NCI-H748 treated with DMSO at 0.1 percent for 48 hours (cell line): ENCODE data around the gene TMEM132E.

Source experiments
- DNase-seq: peaks from one replicate; lab custom pipeline; 2025; lab: John Stamatoyannopoulos, UW

The TMEM132E gene

DNA sequence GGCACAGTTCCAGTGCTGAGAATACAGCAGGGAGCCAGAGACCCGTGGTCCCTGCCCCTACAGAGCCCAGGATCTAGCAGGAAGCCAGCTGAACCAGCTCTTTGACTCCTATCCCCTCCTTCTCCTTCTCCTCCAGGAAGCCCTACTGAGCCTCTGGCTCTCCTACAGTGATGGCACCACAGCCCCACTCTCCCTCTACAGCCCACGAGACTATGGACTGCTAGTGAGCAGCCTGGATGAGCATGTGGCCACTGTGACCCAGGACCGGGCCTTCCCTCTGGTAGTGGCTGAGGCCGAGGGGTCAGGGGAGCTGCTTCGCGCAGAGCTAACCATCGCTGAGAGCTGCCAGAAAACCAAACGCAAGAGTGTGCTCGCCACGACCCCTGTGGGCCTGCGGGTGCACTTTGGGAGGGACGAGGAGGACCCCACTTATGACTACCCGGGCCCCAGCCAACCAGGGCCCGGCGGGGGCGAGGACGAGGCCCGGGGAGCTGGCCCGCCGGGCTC, 57.7 kb downstream of the TMEM132E start:
- no peak for DNase-seq

DNA sequence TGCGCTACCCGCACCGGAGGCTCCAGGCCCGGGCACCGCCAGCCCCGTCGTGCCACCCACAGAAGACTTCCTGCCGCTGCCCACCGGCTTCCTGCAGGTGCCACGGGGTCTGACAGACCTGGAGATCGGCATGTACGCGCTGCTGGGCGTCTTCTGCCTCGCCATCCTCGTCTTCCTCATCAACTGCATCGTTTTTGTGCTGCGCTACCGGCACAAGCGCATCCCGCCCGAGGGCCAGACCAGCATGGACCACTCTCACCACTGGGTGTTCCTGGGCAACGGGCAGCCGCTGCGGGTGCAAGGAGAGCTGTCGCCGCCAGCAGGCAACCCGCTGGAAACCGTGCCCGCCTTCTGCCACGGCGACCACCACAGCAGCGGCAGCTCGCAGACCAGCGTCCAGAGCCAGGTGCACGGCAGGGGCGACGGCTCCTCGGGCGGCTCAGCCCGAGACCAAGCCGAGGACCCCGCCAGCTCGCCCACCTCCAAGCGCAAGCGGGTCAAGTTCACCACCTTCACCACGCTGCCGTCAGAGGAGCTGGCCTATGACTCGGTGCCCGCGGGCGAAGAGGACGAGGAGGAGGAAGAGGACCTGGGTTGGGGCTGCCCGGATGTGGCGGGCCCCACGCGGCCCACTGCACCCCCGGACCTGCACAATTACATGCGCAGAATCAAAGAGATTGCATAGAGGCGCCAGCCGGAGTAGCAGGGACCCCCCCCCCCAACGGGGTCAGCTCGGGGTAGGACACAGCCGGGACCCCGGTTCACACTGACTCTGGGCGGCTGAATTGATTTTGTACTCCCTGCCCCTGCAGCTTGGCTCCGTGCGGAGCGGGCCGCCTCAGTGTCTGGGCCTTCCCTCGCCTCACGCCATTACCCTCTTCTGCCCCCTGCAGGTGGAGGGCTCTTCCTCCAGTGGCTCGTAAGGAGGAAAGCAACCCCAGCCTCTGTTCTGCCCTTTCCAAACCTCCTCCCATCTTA, 58.5 kb downstream of the TMEM132E start:
- peak; percentile 7 for DNase-seq

DNA sequence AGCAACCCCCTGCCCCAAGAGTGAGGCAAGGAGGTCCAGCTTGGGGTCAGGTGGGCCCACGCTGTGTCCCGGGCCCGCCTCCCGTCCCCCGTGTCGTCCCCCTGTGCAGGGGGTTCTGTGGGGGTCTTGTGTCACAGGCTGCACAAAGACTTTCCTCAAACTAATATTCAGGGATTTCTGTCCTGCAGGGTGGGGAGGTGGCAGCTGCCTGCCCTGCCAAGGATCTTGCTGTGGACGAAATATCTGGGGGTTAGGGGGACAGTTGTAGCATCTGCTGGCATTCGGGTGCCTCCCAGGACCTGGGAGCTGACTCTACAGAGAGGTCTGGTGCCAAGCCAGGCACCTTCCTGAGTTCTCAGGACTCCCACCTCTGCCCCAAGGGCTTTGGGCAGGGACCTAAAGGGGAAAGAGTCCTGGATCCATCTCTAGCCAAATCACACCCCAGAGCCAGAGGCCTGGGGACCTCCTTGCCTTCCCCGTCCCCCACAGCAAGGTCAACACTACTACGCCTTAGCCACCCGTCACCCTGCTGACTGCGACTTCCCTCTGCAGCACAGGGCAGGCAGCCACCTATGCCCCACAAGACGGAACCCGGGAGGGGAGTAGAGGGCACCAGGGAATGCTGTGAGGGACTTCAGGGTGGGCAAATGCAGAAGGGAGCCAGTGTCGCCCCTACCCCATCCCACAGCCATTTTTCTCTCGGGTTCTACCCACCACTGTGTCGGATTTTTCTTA, 59.3 kb downstream of the TMEM132E start:
- DNase-seq = no peak

DNA sequence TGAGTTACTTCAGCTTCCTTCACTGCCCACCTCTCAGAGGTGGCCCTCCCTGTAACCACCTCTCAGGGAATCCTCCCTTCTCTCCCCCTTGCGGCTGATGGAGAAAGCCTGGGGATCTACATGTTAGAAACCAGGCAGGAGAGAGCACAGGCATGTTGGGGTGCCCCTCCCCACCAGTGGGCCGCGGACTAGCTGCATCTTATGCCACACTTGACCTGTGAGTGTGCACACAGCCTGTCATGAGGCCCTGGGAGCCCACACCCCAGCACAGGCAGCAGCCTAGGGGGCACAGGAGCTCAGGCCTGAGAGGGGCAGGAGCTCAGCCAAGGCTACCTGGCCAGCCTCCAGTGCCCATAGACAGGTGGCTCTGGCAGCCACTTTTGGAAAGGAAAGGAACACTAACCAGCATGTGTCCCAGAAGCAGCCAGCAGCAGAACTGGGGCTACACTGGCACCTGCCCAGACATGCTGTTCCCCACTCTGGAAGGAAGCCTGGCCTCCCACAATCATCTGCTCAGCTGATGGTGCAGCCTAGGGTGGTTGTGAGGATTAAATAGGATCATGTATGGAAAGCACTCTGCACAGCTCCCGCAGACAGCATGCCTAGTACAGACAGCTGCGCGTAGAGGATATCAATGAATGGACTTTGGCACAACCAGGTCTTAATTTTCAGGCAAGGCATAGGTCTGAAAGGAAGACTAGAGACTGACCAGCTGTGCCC, 60.5 kb downstream of the TMEM132E start:
- DNase-seq = no peak

DNA sequence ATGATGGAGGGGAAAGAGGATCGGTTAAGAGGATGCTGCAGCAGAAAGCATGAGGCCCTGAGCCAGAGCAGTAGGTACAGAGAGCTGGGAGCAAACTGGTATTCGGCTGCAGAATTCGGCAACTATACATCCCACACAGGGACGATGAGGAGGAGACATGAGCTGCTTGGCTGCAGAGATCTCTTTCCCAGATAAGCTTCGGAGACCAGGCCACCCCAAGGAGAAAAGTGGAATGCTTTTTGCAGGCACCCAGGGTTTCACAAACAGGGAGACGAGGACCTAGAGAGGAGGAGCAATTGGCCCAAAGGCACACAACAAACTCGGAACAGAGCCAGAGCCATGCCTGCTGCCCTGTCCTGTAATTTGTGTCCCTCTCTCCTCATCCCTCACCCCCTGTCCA, 62.0 kb downstream of the TMEM132E start:
- DNase-seq = no peak

DNA sequence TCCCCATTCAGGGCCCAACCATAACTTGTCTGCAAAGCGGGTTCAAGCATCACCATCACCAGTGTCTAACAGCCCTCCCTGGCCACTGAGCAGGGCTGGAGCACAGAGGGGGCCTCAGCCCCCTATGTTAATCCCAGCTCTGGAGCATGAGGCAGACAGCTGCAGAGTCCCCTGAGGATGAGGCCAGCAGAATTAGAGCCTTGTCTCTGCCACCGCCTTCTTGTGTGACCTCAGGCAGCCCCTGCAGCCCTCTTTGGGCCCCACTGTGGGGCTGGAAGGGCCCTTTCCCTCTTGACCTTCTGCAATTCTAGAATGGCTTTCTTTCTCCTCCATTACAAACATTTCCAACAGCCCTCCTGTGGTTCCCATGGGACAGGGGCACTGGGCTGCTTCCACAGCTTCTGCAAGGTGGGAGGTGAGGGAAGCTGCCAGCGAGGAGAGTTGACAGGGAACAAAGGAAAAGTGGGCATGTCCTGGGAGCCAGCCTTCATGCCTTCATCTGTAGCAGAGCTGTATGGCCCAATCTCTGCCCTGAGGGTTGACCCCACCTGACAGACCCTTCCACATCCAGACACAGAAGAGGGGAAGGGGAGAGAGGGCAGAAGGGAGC, 65.7 kb downstream of the TMEM132E start:
- no peak for DNase-seq

DNA sequence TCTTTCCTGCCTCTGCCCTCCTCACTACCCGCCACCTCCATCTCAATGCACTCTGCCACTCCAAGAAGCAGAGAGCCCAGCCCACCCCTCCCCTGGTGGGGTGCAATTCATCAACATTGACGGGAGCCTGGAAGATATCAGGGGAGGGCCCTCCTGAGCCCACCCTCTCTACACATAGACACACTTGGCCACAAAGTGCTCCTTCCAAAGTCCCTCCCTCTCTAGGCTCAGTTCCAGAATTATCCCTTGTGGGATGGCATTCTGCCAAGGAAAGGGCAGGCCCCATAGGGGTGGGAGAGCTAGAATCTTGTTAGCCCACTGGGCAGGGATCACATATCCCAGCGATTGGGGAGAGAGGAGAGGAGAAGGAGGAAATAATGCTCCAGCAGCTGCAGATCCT, 66.2 kb downstream of the TMEM132E start:
- DNase-seq = no peak

DNA sequence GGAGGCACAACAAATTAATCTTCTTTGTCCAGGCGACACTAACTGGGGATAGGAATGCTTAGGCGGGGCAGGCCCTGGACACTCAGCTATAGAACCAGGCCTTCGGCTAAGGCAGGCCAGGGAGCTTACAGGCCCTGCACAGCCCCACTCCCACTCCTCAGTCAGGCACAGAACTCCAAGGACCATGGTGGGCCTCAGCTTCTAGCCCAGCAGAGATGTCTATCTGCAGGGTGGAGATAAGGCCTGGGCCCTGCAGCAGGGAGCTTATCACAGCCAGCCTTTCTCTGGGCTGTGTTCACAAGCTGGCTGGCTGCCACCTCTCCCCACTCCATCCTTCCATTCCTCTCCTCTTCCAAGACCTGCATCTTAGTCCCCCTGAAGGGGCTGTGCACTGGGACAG, 68.1 kb downstream of the TMEM132E start:
- no peak for DNase-seq

DNA sequence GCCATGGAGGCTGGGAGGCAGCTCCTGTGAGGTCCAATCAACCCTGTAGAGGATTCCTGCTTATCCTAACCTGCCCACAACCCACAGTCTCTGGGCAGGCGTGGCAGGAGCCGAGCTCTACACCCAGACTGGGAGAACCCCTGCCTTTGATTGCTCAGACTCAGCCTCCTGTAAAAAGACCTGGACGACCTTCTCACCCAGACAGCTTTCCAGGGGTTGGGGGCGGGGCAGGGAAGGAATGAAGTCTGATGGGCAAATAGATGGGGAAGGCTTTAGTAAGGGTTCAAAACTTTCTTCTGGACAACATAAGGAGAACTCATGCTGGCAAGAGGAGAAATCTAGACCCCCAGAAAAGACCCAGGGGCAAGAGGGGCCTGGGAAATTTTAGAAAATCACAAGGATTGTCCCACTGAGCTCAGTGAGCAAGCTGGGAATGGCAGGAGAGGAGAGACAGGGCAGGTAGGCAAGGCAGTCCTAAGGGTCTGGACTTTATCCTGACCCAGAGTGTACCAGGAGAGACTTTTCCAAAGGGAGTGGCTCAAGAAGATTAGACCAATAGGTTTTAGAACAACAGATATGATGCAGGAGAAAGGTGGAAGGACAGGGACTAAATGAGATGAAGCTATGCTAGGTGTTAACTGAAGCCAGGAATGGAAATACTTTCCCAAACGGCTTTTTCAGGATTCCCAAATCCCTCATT, 70.8 kb downstream of the TMEM132E start:
- DNase-seq = no peak

DNA sequence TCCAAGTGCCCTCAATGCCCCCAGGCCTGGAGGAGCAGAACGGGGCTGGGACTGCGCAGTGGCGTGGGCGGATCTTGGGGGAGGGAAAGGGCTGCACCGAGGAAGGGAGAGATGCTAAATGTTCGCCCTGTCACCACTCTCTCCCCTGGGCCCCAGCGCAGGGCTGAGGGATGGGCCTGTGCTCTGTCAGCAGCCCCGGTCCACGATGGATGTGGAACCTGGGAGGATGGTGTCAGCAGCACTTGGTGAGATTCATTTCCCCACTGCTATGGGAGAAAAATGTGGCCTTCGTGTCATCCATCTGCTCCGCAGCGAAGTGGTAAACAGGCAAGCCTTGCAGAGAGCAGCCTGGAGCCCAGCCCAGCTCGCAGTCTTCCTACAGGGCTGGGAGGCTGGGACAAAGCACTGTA, 72.0 kb downstream of the TMEM132E start:
- DNase-seq = no peak

DNA sequence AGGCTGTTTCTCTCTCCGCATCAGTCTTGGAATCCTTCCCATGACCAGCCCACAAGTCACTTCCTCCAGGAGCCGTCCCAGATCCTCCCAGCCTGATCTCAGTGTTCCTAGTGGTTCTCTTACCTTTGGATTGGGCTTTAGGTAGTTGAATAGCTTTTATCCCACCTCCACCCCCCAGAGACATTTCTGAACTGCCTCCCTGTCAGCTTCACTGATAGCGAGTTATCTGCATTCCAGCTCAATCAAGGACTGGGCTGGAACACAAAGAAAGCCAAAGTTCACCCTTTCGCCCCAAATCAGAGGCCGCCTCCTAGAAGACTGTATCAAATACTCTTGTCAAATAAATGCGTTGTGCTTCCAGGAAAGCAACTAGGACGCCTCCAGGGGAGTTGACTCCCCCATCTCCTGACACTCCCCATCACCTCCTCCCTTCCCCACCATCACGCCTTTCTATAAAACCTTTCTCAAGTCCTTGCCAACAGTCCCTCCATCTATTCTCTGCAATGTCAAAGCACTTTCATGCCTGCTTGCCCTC, 72.7 kb downstream of the TMEM132E start:
- no peak for DNase-seq

DNA sequence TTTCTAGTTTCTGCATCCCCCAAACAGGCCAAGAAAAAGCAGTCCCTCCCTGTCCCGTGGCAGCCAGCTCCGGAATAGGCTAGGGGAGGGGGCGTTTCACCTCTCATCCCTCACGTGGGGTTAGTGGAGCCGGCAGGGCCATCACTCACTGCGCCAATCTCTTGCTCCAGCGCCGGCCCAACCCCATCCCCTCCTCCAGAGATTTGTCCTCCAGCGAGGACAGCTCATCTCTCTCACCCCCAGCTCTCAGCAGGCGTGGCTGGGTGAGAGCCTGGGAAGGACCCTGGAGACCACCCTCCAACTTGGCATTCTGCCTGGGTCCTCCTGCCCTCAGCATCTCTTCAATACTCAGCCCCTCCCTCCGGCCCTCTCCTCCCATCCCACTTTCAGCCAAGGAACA, 74.1 kb downstream of the TMEM132E start:
- no peak for DNase-seq

DNA sequence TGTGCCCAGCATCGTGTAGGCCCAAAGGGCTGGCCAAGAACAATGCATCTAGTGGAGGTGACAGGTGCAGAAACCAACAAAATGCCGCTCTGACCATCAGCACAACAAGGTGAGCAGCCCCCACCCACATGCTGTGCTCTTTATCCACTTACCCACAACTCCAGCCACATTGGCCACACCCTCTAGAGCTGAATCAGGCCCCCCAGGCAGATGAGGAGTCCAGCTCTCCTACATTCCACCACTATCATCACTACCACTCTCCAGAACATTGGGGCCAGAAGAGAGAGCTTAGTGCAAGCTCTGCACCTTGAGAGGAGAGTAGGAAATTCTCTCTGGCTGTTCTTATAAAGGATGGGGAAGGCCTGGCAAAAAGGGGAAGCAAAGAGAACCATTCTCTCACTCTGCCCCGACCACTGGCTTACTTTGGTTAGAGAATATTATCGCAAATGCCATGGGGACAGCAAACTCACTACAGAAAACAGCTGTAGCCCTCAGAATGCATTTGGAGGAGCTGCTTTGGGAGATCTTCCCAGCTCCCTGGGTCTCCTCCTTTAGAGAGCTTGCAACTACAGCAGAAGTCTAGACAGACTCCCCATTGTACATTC, 75.0 kb downstream of the TMEM132E start:
- no peak for DNase-seq

DNA sequence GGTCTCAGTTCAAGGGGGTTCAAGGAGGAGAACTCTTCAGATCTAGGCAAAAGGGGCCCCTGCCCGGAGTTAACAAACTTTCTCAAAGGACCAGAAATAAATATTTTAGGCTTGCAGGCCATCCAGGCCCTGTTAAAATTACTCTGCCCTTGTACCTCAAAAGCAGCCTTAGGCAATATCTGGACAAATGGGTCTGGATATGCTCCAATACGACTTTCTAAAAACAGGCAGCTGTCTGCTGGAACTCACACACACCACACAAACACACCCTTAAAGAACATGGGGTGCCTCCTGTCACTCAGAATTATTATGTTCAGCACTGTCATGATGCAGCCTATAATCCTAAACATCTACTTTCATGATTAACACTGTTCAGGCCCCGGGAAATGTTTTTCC, 75.5 kb downstream of the TMEM132E start:
- DNase-seq = no peak

DNA sequence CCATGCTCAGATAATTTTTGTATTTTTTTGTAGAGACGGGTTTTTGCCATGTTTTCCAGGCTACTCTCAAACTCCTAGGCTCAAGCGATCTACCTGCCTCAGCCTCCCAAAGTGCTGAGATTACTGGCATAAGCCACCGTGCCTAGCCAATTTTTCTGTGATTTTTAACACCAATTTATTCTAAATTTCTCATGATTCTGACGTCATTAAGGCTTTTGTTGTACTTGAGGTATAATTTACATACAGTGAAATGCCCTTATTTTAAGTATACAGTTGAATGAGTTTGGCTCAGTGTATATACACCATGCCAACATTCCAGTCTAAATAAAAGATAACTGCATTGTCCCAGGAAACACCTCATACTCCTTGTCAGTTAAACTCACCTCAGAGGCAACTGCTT, 77.4 kb downstream of the TMEM132E start:
- no peak for DNase-seq

DNA sequence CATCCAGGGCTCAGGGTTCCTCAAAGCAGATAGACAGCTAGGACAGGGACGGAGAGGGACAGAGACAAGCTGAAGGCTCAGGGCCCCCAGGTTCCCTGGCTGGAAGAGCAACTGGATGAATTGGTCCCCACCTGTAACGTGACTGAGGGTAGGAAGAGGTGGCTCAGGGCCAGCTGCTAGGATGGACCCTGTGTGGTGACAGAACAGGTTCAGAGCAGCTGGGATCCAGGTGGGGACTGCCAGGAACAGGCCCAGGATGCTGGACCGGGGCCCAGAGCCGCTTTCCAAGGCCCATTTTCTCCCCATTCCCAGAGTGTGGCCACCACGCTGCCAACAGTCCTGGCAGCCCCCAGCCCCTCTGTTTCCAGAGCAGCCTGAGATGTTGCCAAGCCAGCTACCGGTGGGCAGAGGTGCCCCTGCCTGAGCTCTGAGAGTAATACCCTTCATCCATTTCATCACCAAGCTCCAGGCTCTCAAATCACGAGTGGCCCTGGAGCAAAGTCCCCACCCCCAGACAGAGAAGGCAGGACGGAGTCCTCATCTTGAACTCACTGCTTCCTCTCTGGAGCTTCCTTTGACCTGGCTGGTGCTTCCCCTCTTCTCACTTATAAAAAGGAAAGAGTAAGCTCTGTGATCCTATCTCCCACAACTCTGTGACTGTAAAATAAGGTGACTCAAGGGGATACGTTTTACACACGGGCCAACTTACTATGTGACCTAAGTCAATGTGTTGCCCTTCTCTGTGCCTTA, 79.6 kb downstream of the TMEM132E start:
- DNase-seq = no peak

DNA sequence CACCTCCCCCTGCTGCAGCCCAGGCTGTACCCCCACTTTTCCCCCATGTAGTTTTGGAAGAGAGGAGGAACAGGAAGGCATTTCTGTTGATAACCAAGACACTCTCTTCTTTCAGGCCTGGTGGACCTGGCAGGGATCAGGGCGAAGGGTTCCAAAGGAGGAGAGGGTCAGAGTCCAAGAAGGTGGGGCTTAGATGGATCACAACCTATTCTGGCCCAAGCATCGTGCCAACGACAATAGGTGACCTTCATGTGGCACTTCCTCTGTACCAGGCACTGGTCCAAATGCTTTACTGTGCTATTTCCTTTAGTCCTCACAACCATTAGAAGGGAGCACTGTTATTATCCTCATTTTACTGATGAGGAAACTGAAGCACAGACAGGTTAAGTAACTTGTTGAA, 84.3 kb downstream of the TMEM132E start:
- no peak for DNase-seq

DNA sequence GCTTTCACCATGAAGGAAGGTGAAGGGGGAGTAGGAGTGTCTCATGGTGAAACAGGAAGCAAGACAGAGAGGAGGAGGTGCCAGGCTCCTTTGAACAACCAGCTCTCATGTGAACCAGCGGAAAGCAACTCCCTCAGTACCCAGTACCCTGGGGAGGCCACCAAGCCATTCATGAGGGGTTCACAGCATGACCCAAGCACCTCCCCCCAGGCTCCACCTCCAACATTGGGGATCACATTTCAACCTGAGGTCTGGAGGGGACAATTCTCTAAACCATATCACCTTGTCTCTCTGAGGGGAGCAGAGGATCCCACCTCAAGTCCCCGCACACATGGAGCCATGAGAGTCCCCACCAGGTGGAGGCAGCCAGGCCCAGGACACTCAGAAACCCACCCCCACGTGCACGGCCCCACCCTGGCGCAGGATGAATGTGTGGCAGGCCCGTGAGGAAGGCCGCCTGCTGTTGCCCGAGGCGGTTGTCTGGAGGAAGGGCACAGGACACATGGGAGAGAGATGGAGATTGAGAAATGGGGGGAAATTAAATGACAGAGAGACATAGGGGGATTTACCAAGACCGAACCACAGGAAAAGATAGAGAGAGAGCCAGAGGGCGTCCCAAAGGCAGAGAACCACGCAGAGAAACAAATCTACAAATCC, 85.9 kb downstream of the TMEM132E start:
- no peak for DNase-seq
